ENCODE measurements around the gene C6orf163. TPM values are rescaled to one million over a fixed set of nuclear protein-coding genes. Genes with fewer than 3 reads are reported as not detected.

C6orf163 gene
- total RNA-seq, 1 donor from 2014 or later: 3.8 TPM

- H3K27ac Mint-ChIP-seq (ENCODE audit: unreplicated experiment): no peak overlapping the region
- peaks cover 4% of the 10 kb centered on the region for H3K36me3 Mint-ChIP-seq (ENCODE audit: unreplicated experiment)
- TF ChIP-seq, protein P1, sequence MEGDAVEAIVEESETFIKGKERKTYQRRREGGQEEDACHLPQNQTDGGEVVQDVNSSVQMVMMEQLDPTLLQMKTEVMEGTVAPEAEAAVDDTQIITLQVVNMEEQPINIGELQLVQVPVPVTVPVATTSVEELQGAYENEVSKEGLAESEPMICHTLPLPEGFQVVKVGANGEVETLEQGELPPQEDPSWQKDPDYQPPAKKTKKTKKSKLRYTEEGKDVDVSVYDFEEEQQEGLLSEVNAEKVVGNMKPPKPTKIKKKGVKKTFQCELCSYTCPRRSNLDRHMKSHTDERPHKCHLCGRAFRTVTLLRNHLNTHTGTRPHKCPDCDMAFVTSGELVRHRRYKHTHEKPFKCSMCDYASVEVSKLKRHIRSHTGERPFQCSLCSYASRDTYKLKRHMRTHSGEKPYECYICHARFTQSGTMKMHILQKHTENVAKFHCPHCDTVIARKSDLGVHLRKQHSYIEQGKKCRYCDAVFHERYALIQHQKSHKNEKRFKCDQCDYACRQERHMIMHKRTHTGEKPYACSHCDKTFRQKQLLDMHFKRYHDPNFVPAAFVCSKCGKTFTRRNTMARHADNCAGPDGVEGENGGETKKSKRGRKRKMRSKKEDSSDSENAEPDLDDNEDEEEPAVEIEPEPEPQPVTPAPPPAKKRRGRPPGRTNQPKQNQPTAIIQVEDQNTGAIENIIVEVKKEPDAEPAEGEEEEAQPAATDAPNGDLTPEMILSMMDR (IDR thresholded peaks at IDR 0.05): no peak
- no peak overlapping the region for H3K4me3 Mint-ChIP-seq (ENCODE audit: unreplicated experiment)
- H3K27me3 Mint-ChIP-seq (ENCODE audit: unreplicated experiment): no peaks in the 10 kb centered on the region
- H3K4me1 Mint-ChIP-seq (ENCODE audit: unreplicated experiment): no peaks in the 10 kb centered on the region
- DNase-seq (ENCODE audit: extremely low spot score, unreplicated experiment): no peak
- no peaks in the 10 kb centered on the region for H3K9me3 Mint-ChIP-seq (ENCODE audit: unreplicated experiment)
Measured at GRCh38 chr6:87351583-87351982, 7.0 kb downstream of the C6orf163 start.

DNA sequence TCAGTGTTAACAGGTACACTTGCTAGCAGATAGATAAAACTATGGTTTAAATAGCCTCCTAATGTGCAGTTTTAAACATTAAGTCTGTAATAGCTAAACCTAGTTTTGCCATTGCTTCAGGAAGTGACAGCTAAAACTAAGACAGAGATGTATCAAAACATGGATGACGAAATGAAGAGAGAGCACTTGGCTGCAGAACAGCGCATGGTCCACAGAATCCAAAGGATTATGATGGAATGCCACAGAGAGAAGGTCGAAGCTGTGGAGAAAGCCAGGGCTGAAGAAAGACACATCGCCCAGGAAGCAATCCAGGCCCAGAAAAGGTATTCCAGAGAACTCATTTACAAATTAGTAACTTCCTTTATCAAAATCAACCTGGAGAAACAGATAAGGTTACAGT, 11.6 kb downstream of the C6orf163 start:
- TF ChIP-seq, protein P1 (IDR thresholded peaks at IDR 0.05): no peak
- no peaks in the 10 kb centered on the region for H3K36me3 Mint-ChIP-seq (ENCODE audit: unreplicated experiment)
- no peaks in the 10 kb centered on the region for H3K9me3 Mint-ChIP-seq (ENCODE audit: unreplicated experiment)
- no peak for DNase-seq (ENCODE audit: extremely low spot score, unreplicated experiment)
- peaks cover 6% of the 10 kb centered on the region for H3K4me1 Mint-ChIP-seq (ENCODE audit: unreplicated experiment)
- H3K27me3 Mint-ChIP-seq (ENCODE audit: unreplicated experiment): no peaks in the 10 kb centered on the region
- H3K27ac Mint-ChIP-seq (ENCODE audit: unreplicated experiment): no peak overlapping the region
- H3K4me3 Mint-ChIP-seq (ENCODE audit: unreplicated experiment): no peak overlapping the region

GRCh38 chr6:87357479-87358196, 13.0 kb downstream of the C6orf163 start:
- H3K4me3 Mint-ChIP-seq (ENCODE audit: unreplicated experiment): no peak overlapping the region
- no peaks in the 10 kb centered on the region for H3K9me3 Mint-ChIP-seq (ENCODE audit: unreplicated experiment)
- TF ChIP-seq, protein P1 (IDR thresholded peaks at IDR 0.05): no peak
- H3K27me3 Mint-ChIP-seq (ENCODE audit: unreplicated experiment): no peaks in the 10 kb centered on the region
- peaks cover 6% of the 10 kb centered on the region for H3K4me1 Mint-ChIP-seq (ENCODE audit: unreplicated experiment)
- H3K27ac Mint-ChIP-seq (ENCODE audit: unreplicated experiment): no peak overlapping the region
- DNase-seq (ENCODE audit: extremely low spot score, unreplicated experiment): no peak
- no peaks in the 10 kb centered on the region for H3K36me3 Mint-ChIP-seq (ENCODE audit: unreplicated experiment)

GRCh38 chr6:87364602-87365252, 20.1 kb downstream of the C6orf163 start:
- DNase-seq (ENCODE audit: extremely low spot score, unreplicated experiment): no peak
- H3K36me3 Mint-ChIP-seq (ENCODE audit: unreplicated experiment): peaks cover 8% of the 10 kb centered on the region

More at GRCh38 chr6:87364602-87365252, 20.1 kb downstream of the C6orf163 start:
- Mint-ChIP-seq H3K9me3 (ENCODE audit: unreplicated experiment) (peaks cover 10% of the 10 kb centered on the region), H3K4me3 (ENCODE audit: unreplicated experiment) (no peak overlapping the region), H3K27ac (ENCODE audit: unreplicated experiment) (no peak overlapping the region), H3K4me1 (ENCODE audit: unreplicated experiment) (no peaks in the 10 kb centered on the region), H3K27me3 (ENCODE audit: unreplicated experiment) (no peaks in the 10 kb centered on the region)
- TF ChIP-seq, protein P1 (IDR thresholded peaks at IDR 0.05): no peak

Measured in osteocyte (in vitro differentiated cells).